ENCODE results near the gene PGLYRP2. TPM values are rescaled to one million over a fixed set of nuclear protein-coding genes. Genes with fewer than 3 reads are reported as not detected.

PGLYRP2 gene
- total and polyA plus RNA-seq, 4 donors: 0.10 TPM; not detected in 3

DNA sequence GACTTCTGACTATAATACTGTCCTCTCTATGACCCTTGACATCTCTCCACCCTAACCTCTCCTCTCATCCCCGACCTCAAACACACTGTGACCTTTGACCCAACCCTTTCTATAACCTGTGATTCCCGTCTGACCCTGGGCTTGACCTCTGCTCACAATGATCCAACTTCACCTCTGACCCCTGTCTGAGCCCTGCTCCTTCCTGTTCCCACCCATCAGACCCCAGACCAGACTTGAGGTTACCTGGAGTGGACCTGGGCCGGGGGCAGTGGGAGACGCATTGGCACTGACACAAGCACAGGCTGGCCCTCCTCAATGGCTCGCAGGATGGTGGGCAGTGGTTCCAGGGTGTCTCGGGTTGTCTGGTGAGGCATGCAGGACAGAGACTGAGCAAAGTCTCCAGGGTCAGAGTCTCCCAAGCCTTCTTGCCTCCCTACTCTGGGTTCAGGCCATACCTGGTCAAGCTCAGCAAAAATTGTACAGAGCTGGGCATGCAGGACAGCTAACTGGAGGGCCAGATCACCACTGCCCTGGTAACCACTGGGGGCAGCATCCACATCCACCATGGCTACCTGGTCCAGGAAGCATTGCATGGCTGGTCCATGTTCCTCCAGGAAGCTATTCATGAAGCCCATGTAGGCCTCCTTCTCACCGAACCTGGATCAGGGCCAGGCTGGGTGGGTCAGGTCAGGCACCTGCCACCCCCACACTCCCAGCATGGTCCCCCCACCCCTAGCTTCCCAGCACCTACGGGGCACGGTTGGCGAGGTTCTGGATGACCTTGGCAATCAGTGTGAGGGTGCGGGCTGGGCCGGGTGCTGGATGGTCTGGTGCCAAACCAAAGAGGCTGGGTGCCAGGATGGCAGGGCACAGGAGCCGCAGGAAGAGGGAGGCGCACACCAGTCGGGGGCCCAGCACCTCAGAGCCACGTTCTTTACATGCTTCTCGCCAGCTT lies 25.1 kb downstream of the PGLYRP2 start:
- Histone ChIP-seq H3K36me3 (ENCODE audit: control insufficient read depth in 4 of 4, insufficient read depth in 4 of 4, low read length in 4 of 4) (peaks cover 0 to 16% (median 0%) of the 10 kb centered on the region in 4 donors), H3K9me3 (ENCODE audit: control insufficient read depth in 4 of 4, insufficient read depth in 3 of 4, low read length in 3 of 4) (no peaks in the 10 kb centered on the region), H3K9ac (ENCODE audit: insufficient read depth in 1 of 2, low read length in 2 of 2) (no peak overlapping the region), H3K4me1 (ENCODE audit: control insufficient read depth in 5 of 5, insufficient read depth in 5 of 5, low read length in 5 of 5) (peaks cover 0 to 12% (median 4%) of the 10 kb centered on the region in 5 donors), H3K4me3 (no peak overlapping the region), H3K27me3 (ENCODE audit: control insufficient read depth in 3 of 3, insufficient read depth in 3 of 3, low read length in 2 of 3) (peaks cover 0 to 53% (median 35%) of the 10 kb centered on the region in 3 donors), H3K27ac (ENCODE audit: low read depth in 1 of 2, low read length in 1 of 2) (no peak overlapping the region)
- no peak for ATAC-seq (ENCODE audit: insufficient read depth, low FRiP score)
- no peak for DNase-seq
- TF ChIP-seq, protein P1, sequence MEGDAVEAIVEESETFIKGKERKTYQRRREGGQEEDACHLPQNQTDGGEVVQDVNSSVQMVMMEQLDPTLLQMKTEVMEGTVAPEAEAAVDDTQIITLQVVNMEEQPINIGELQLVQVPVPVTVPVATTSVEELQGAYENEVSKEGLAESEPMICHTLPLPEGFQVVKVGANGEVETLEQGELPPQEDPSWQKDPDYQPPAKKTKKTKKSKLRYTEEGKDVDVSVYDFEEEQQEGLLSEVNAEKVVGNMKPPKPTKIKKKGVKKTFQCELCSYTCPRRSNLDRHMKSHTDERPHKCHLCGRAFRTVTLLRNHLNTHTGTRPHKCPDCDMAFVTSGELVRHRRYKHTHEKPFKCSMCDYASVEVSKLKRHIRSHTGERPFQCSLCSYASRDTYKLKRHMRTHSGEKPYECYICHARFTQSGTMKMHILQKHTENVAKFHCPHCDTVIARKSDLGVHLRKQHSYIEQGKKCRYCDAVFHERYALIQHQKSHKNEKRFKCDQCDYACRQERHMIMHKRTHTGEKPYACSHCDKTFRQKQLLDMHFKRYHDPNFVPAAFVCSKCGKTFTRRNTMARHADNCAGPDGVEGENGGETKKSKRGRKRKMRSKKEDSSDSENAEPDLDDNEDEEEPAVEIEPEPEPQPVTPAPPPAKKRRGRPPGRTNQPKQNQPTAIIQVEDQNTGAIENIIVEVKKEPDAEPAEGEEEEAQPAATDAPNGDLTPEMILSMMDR (IDR thresholded peaks at IDR 0.05; ENCODE audit: control extremely low read depth, extremely low read depth): no peak
- WGBS, 2 donors: 88 to 92% methylated on average over 17 of the region's 17 CpGs

DNA sequence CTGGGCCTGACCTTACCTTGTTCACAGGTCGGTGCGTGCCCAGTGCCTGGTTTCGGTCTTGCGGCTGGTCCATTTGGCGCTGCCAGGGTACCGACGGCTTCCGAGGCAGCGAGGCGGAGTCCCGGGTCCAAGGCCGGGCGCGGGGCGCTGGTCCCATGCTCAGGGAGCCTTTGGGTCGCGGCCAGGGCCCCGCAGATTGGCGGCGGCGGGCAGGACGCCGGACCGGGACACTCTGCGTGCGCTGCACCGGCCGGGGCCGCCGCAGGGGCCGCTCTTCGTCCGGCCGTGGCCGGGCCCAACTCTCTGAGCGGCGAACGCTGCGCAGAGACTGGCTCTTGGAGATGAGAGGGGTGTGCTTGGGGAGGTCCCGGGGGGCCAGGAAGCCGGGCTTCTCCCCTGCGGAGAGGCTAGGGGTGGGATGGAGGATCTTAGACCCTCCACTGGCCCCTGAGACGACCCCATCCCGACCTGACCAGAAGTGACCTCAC lies 26.2 kb downstream of the PGLYRP2 start:
- Histone ChIP-seq H3K27me3 (ENCODE audit: control insufficient read depth in 3 of 3, insufficient read depth in 3 of 3, low read length in 2 of 3) (peaks cover 0 to 45% (median 29%) of the 10 kb centered on the region in 3 donors), H3K27ac (ENCODE audit: low read depth in 1 of 2, low read length in 1 of 2) (peak overlapping the region in 1 of 2 donors; percentile 13), H3K9ac (ENCODE audit: insufficient read depth in 1 of 2, low read length in 2 of 2) (peak overlapping the region in 1 of 2 donors; percentile 23), H3K4me3 (peak overlapping the region; percentile 24), H3K36me3 (ENCODE audit: control insufficient read depth in 4 of 4, insufficient read depth in 4 of 4, low read length in 4 of 4) (peaks cover 0 to 16% (median 0%) of the 10 kb centered on the region in 4 donors), H3K9me3 (ENCODE audit: control insufficient read depth in 4 of 4, insufficient read depth in 3 of 4, low read length in 3 of 4) (no peaks in the 10 kb centered on the region), H3K4me1 (ENCODE audit: control insufficient read depth in 5 of 5, insufficient read depth in 5 of 5, low read length in 5 of 5) (peaks cover 0 to 20% (median 10%) of the 10 kb centered on the region in 5 donors)
- TF ChIP-seq, protein P1 (IDR thresholded peaks at IDR 0.05; ENCODE audit: control extremely low read depth, extremely low read depth): no peak
- ATAC-seq (ENCODE audit: insufficient read depth, low FRiP score) (no peak), DNase-seq (no peak)
- WGBS, 2 donors: 47 to 73% methylated on average over 44 of the region's 44 CpGs

DNA sequence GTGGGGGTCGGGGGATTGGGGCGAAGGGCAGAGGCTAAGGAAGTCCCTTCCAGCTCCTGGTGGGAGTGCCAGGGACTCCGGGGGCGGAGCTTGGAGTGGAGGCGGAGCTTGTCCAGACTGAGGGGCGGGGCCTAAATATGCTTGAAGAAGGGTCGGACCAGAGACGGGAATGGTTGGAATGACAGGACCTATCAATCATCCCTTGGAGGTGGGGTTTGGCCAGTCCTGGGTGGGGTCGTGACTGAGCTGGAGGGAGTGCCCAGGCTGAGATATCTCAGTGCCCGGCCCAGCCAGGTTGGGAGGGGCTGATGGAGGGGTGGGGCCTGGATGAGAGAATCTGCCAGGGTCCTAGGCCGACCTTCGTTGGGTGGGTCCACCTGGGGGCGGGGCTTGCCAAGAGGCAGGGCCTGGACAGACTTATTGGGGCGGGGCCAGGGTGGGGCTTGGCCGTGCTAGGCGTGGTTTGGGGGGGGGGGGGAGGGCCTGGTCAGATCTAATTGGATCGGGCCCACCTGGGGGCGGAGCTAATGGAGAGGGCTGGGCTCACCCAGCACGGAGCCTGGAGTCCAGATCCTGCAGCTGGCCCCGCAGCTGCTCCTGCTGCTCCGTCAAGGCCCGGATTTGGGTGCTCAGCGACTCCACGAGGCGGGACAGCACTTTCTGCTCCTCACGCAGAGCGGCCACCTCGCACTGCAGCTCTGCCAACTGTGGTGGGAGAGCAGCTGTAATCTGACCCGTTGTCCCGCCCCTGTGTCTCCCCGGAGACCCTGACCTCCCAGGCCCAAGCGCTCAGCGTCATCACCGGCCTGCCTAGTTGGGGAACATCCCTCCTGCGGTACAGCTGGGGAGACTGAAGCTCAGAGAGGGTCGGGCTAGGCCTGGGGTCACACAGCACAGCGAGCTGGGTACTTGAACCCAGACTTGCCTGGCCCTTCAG lies 26.9 kb downstream of the PGLYRP2 start:
- peaks cover 0 to 20% (median 8%) of the 10 kb centered on the region in 5 donors for H3K4me1 ChIP-seq (ENCODE audit: control insufficient read depth in 5 of 5, insufficient read depth in 5 of 5, low read length in 5 of 5)
- no peaks in the 10 kb centered on the region for H3K9me3 ChIP-seq (ENCODE audit: control insufficient read depth in 4 of 4, insufficient read depth in 3 of 4, low read length in 3 of 4)
- H3K4me3 ChIP-seq: peak overlapping the region; percentile 24
- TF ChIP-seq, protein P1 (IDR thresholded peaks at IDR 0.05; ENCODE audit: control extremely low read depth, extremely low read depth): no peak
- H3K27ac ChIP-seq (ENCODE audit: low read depth in 1 of 2, low read length in 1 of 2): peak overlapping the region; percentile 17 to 18
- ATAC-seq (ENCODE audit: insufficient read depth, low FRiP score) (peak; percentile 64), DNase-seq (peak; percentile 75 to 84 (median 81))
- no peak overlapping the region for H3K9ac ChIP-seq (ENCODE audit: insufficient read depth in 1 of 2, low read length in 2 of 2)
- 45 to 66% methylated on average over 35 to 37 of the region's 37 CpGs for WGBS, 2 donors
- peaks cover 0 to 17% (median 0%) of the 10 kb centered on the region in 4 donors for H3K36me3 ChIP-seq (ENCODE audit: control insufficient read depth in 4 of 4, insufficient read depth in 4 of 4, low read length in 4 of 4)
- peaks cover 0 to 39% (median 25%) of the 10 kb centered on the region in 3 donors for H3K27me3 ChIP-seq (ENCODE audit: control insufficient read depth in 3 of 3, insufficient read depth in 3 of 3, low read length in 2 of 3)

Data from lung (tissue), 12 donors.